Measurements from ENCODE around the gene NTNG1.
A peak's percentile ranks its signal among the peaks of the same experiment; 100 is the strongest.
"Not testable (repeated sequence)": the region's sequence is repeated elsewhere in the genome, so short reads cannot be mapped to it uniquely, and the experiment has no call there.

The NTNG1 gene

GRCh38 chr1:107140703-107141490, at the start of gene NTNG1:
Gene NTNG1 (plus strand): TSS chr1:107141039.
- Histone ChIP-seq H3K27ac (ENCODE audit: low read depth, low read length) (no peak within 1 kb of the TSS), H3K36me3 (ENCODE audit: control insufficient read depth, insufficient read depth, low read length) (no peaks in the 10 kb centered on the region), H3K4me3 (ENCODE audit: low read depth, low read length) (peak within 1 kb of the TSS; percentile 89), H3K9me3 (ENCODE audit: control insufficient read depth, insufficient read depth, low read depth, low read length) (no peaks in the 10 kb centered on the region), H3K9ac (ENCODE audit: low read length) (peak within 1 kb of the TSS; percentile 42), H3K27me3 (ENCODE audit: control insufficient read depth, insufficient read depth, low read length) (peaks cover 28% of the 10 kb centered on the region), H3K4me1 (ENCODE audit: control insufficient read depth, insufficient read depth, low read length) (peaks cover 17% of the 10 kb centered on the region)

GRCh38 chr1:107091418-107091817, 49.4 kb upstream of the NTNG1 start:
- H3K9ac ChIP-seq (ENCODE audit: low read length), result no peak overlapping the region
- H3K36me3 ChIP-seq (ENCODE audit: control insufficient read depth, insufficient read depth, low read length), result no peaks in the 10 kb centered on the region
- no peaks in the 10 kb centered on the region for H3K9me3 ChIP-seq (ENCODE audit: control insufficient read depth, insufficient read depth, low read depth, low read length)
- H3K27ac ChIP-seq (ENCODE audit: low read depth, low read length), result no peak overlapping the region
- no peaks in the 10 kb centered on the region for H3K4me1 ChIP-seq (ENCODE audit: control insufficient read depth, insufficient read depth, low read length)
- no peak overlapping the region for H3K4me3 ChIP-seq (ENCODE audit: low read depth, low read length)
- no peaks in the 10 kb centered on the region for H3K27me3 ChIP-seq (ENCODE audit: control insufficient read depth, insufficient read depth, low read length)

GRCh38 chr1:107093395-107093794, 47.4 kb upstream of the NTNG1 start:
- not testable (repeated sequence) for H3K27ac ChIP-seq (ENCODE audit: low read depth, low read length); H3K4me3 ChIP-seq (ENCODE audit: low read depth, low read length); H3K9me3 ChIP-seq (ENCODE audit: control insufficient read depth, insufficient read depth, low read depth, low read length); H3K9ac ChIP-seq (ENCODE audit: low read length); H3K4me1 ChIP-seq (ENCODE audit: control insufficient read depth, insufficient read depth, low read length); H3K27me3 ChIP-seq (ENCODE audit: control insufficient read depth, insufficient read depth, low read length); H3K36me3 ChIP-seq (ENCODE audit: control insufficient read depth, insufficient read depth, low read length)

DNA sequence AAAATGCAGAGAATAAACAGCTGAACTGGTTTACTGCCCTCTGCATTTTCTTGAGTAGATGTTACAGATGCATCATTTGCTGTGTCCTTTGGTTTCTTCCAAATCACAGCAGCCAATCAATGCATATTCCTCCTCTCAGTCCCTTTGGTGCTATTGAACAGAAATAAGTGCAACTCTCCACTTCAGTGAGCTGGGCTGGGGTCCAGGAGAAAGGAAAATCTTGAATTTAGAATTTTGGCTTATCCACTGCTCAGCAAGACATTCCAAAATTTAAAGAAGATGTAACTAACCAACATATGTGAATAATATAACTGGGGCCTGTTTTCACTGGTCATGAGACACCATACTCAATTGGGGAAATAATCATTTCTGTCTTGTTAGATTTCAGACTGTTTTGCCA, 45.2 kb upstream of the NTNG1 start:
- no peaks in the 10 kb centered on the region for H3K9me3 ChIP-seq (ENCODE audit: control insufficient read depth, insufficient read depth, low read depth, low read length)
- no peaks in the 10 kb centered on the region for H3K4me1 ChIP-seq (ENCODE audit: control insufficient read depth, insufficient read depth, low read length)
- H3K27ac ChIP-seq (ENCODE audit: low read depth, low read length), result no peak overlapping the region
- no peak overlapping the region for H3K9ac ChIP-seq (ENCODE audit: low read length)
- H3K4me3 ChIP-seq (ENCODE audit: low read depth, low read length), result no peak overlapping the region
- H3K36me3 ChIP-seq (ENCODE audit: control insufficient read depth, insufficient read depth, low read length), result no peaks in the 10 kb centered on the region
- no peaks in the 10 kb centered on the region for H3K27me3 ChIP-seq (ENCODE audit: control insufficient read depth, insufficient read depth, low read length)

- no peaks in the 10 kb centered on the region for H3K9me3 ChIP-seq (ENCODE audit: control insufficient read depth, insufficient read depth, low read depth, low read length)
- no peaks in the 10 kb centered on the region for H3K36me3 ChIP-seq (ENCODE audit: control insufficient read depth, insufficient read depth, low read length)
- no peak overlapping the region for H3K9ac ChIP-seq (ENCODE audit: low read length)
Measured at GRCh38 chr1:107096690-107097089, 44.1 kb upstream of the NTNG1 start.

DNA sequence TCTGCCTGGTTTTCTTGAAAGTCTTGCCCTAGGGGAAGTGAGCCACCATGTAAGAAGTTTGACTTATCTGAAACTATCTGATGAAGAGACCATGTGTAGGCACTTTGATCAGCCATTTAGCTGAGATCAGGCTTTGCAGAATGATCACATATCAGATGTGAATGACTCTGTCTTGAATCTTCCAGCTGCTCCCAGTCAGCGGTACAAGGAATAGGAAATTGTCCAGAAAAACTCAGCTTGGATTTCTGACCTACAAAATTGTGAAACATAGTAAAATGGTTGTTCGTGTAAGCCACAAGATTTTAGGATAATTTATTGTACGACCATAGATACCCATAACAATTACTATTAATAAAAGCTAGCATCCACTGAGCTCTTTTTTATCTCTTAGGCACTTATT, 41.9 kb upstream of the NTNG1 start:
- Histone ChIP-seq H3K4me1 (ENCODE audit: control insufficient read depth, insufficient read depth, low read length) (no peaks in the 10 kb centered on the region), H3K9ac (ENCODE audit: low read length) (no peak overlapping the region), H3K9me3 (ENCODE audit: control insufficient read depth, insufficient read depth, low read depth, low read length) (no peaks in the 10 kb centered on the region), H3K4me3 (ENCODE audit: low read depth, low read length) (no peak overlapping the region), H3K27ac (ENCODE audit: low read depth, low read length) (no peak overlapping the region), H3K27me3 (ENCODE audit: control insufficient read depth, insufficient read depth, low read length) (no peaks in the 10 kb centered on the region), H3K36me3 (ENCODE audit: control insufficient read depth, insufficient read depth, low read length) (no peaks in the 10 kb centered on the region)

More at GRCh38 chr1:107096690-107097089, 44.1 kb upstream of the NTNG1 start:
- Histone ChIP-seq H3K4me1 (ENCODE audit: control insufficient read depth, insufficient read depth, low read length) (no peaks in the 10 kb centered on the region), H3K27me3 (ENCODE audit: control insufficient read depth, insufficient read depth, low read length) (no peaks in the 10 kb centered on the region), H3K27ac (ENCODE audit: low read depth, low read length) (no peak overlapping the region), H3K4me3 (ENCODE audit: low read depth, low read length) (no peak overlapping the region)

DNA sequence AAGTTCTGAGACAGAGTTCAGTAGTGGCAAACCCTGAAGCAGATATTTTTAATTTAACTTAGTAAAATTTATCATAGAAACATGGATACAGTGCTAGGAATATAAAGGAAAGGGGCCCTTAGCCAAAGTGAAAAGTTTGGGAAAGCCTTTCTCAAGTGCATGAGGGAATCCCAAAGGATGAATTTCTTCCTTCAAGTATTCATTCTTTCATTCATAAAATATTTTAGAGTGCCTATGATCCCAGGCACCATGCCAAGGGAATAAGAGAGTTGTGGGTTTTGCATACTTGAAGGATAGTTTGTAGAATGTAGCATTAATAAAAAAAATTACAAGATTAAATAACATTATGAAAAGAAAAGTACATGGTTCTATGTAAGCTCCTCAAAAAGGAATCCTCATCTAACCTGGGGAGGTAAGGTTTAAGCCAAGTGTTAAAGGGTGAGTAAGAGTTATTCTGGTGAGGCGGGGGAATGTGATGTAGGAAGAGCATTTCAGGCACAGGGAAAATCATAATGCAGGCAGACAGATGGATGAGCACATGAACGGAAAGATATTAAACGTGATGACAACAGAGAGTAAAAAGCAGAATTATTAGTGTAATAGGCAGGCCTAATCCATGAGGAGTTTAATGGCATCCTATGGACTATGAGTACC, 40.4 kb upstream of the NTNG1 start:
- Histone ChIP-seq H3K4me1 (ENCODE audit: control insufficient read depth, insufficient read depth, low read length) (no peaks in the 10 kb centered on the region), H3K9ac (ENCODE audit: low read length) (no peak overlapping the region), H3K27ac (ENCODE audit: low read depth, low read length) (no peak overlapping the region), H3K36me3 (ENCODE audit: control insufficient read depth, insufficient read depth, low read length) (no peaks in the 10 kb centered on the region), H3K4me3 (ENCODE audit: low read depth, low read length) (no peak overlapping the region), H3K9me3 (ENCODE audit: control insufficient read depth, insufficient read depth, low read depth, low read length) (no peaks in the 10 kb centered on the region), H3K27me3 (ENCODE audit: control insufficient read depth, insufficient read depth, low read length) (no peaks in the 10 kb centered on the region)

GRCh38 chr1:107105914-107106313, 34.9 kb upstream of the NTNG1 start:
- H3K9ac ChIP-seq (ENCODE audit: low read length), result no peak overlapping the region
- peaks cover 4% of the 10 kb centered on the region; the same call in 1 of the 2 replicates for H3K4me1 ChIP-seq (ENCODE audit: control insufficient read depth, insufficient read depth, low read length)
- H3K9me3 ChIP-seq (ENCODE audit: control insufficient read depth, insufficient read depth, low read depth, low read length), result no peaks in the 10 kb centered on the region
- no peak overlapping the region for H3K4me3 ChIP-seq (ENCODE audit: low read depth, low read length)
- no peaks in the 10 kb centered on the region for H3K36me3 ChIP-seq (ENCODE audit: control insufficient read depth, insufficient read depth, low read length)
- no peaks in the 10 kb centered on the region for H3K27me3 ChIP-seq (ENCODE audit: control insufficient read depth, insufficient read depth, low read length)
- H3K27ac ChIP-seq (ENCODE audit: low read depth, low read length), result no peak overlapping the region

DNA sequence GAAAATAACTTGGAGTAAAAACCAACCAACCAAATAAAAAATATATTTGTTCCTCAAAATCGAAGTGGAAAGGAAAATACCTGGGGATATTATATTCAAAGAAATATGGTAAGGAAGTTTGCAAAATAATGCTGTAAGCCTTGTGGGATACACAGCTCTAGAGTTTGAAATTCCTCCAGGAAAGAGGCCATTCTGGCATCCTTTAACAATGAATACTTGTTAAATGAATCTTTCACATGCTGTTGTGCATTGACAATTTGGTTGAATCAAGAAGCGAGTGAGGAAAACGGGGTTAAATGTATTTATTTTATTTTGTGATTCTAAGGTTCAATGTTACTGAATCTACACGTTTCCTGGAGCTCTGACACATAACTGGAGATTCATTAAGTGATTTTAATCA, 30.5 kb upstream of the NTNG1 start:
- no peak overlapping the region for H3K9ac ChIP-seq (ENCODE audit: low read length)
- no peak overlapping the region for H3K4me3 ChIP-seq (ENCODE audit: low read depth, low read length)
- H3K4me1 ChIP-seq (ENCODE audit: control insufficient read depth, insufficient read depth, low read length), result peaks cover 4% of the 10 kb centered on the region; the same call in 1 of the 2 replicates
- H3K36me3 ChIP-seq (ENCODE audit: control insufficient read depth, insufficient read depth, low read length), result no peaks in the 10 kb centered on the region
- H3K27ac ChIP-seq (ENCODE audit: low read depth, low read length), result no peak overlapping the region
- H3K27me3 ChIP-seq (ENCODE audit: control insufficient read depth, insufficient read depth, low read length), result no peaks in the 10 kb centered on the region
- H3K9me3 ChIP-seq (ENCODE audit: control insufficient read depth, insufficient read depth, low read depth, low read length), result no peaks in the 10 kb centered on the region

- Histone ChIP-seq H3K36me3 (ENCODE audit: control insufficient read depth, insufficient read depth, low read length) (no peaks in the 10 kb centered on the region), H3K9me3 (ENCODE audit: control insufficient read depth, insufficient read depth, low read depth, low read length) (no peaks in the 10 kb centered on the region), H3K27ac (ENCODE audit: low read depth, low read length) (no peak overlapping the region)
Measured at GRCh38 chr1:107116306-107116790, 24.5 kb upstream of the NTNG1 start.

GRCh38 chr1:107122225-107122624, 18.6 kb upstream of the NTNG1 start:
- no peak overlapping the region for H3K4me3 ChIP-seq (ENCODE audit: low read depth, low read length)
- H3K27me3 ChIP-seq (ENCODE audit: control insufficient read depth, insufficient read depth, low read length), result no peaks in the 10 kb centered on the region
- H3K27ac ChIP-seq (ENCODE audit: low read depth, low read length), result no peak overlapping the region
- no peaks in the 10 kb centered on the region for H3K9me3 ChIP-seq (ENCODE audit: control insufficient read depth, insufficient read depth, low read depth, low read length)
- no peak overlapping the region for H3K9ac ChIP-seq (ENCODE audit: low read length)
- no peaks in the 10 kb centered on the region for H3K4me1 ChIP-seq (ENCODE audit: control insufficient read depth, insufficient read depth, low read length)
- H3K36me3 ChIP-seq (ENCODE audit: control insufficient read depth, insufficient read depth, low read length), result no peaks in the 10 kb centered on the region

More at GRCh38 chr1:107116306-107116790, 24.5 kb upstream of the NTNG1 start:
- no peak overlapping the region for H3K9ac ChIP-seq (ENCODE audit: low read length)
- no peak overlapping the region for H3K4me3 ChIP-seq (ENCODE audit: low read depth, low read length)
- H3K4me1 ChIP-seq (ENCODE audit: control insufficient read depth, insufficient read depth, low read length), result no peaks in the 10 kb centered on the region
- H3K27me3 ChIP-seq (ENCODE audit: control insufficient read depth, insufficient read depth, low read length), result no peaks in the 10 kb centered on the region
